ENCODE measurements around the gene AJAP1.

Gene AJAP1

DNA sequence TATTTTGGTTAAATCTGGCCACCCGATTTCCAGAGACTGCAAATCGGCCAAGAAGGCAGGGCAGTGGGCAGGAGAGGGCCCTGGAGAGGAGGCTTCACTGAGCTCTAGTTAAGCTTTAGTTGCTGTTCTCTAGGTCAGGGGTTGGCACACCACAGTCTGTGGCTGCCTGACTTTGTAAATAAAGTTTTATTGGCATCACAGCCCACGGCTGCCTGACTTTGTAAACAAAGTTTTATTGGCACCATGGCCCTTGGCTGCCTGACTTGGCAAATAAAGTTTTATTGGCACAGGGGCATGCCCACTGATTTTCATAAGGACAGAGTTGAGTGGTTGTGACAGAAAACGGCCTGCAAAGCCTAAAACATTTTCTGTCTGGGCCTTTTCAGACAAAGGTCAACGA is 19.7 kb downstream of the AJAP1 start:
- no peak for DNase-seq (ENCODE audit: extremely low read depth, low read depth)
- TF ChIP-seq CTCF (IDR thresholded peaks at IDR 0.05; ENCODE audit: low read depth, low read length) = no peak

GRCh38 chr1:4674676-4675075 is 20.3 kb downstream of the AJAP1 start:
- no peak for DNase-seq (ENCODE audit: extremely low read depth, low read depth)
- no peak for TF ChIP-seq CTCF (IDR thresholded peaks at IDR 0.05; ENCODE audit: low read depth, low read length)

- DNase-seq (ENCODE audit: extremely low read depth, low read depth) = no peak
- no peak for TF ChIP-seq CTCF (IDR thresholded peaks at IDR 0.05; ENCODE audit: low read depth, low read length)
Observed at GRCh38 chr1:4675454-4676186, 21.2 kb downstream of the AJAP1 start.

GRCh38 chr1:4676253-4676652 is 21.8 kb downstream of the AJAP1 start:
- TF ChIP-seq CTCF (IDR thresholded peaks at IDR 0.05; ENCODE audit: low read depth, low read length) = no peak
- DNase-seq (ENCODE audit: extremely low read depth, low read depth) = no peak

GRCh38 chr1:4677608-4678007 is 23.2 kb downstream of the AJAP1 start:
- no peak for DNase-seq (ENCODE audit: extremely low read depth, low read depth)
- TF ChIP-seq CTCF (IDR thresholded peaks at IDR 0.05; ENCODE audit: low read depth, low read length) = no peak

GRCh38 chr1:4678066-4678717 is 23.8 kb downstream of the AJAP1 start:
- no peak for TF ChIP-seq CTCF (IDR thresholded peaks at IDR 0.05; ENCODE audit: low read depth, low read length)
- DNase-seq (ENCODE audit: extremely low read depth, low read depth) = no peak

DNA sequence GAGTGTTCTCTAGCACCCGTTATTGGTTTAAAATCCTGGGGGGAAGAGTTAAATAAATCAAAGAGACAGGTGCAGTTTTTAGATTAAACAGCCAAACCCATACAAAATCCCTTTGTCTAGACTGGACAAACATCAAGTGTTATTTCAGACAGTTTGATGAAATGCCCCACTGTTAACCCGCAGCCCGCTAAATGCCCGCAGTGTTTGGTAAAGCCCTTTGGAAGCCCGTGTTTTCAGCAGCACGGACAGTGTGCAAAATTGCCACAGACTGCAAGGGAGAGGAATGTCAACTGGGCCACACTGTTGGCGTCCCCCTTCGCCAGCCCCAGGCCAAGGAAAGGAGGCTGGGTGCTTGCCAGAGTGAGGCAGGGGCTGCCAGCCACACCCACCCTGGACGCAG is 26.6 kb downstream of the AJAP1 start:
- no peak for DNase-seq (ENCODE audit: extremely low read depth, low read depth)
- TF ChIP-seq CTCF (IDR thresholded peaks at IDR 0.05; ENCODE audit: low read depth, low read length) = no peak

Data from AG09319 (cell line).